IPS-11a (cell line): ENCODE measurements around the gene SULT2B1.

Experiments
- H3K4me3 ChIP-seq: one replicate; pipeline ENCODE4 v1.5.1; 2013; ENCODE audit warnings: low read depth, low read length, control low read depth

The SULT2B1 gene

GRCh38 chr19:48646722-48647216 lies 94.8 kb downstream of the SULT2B1 start:
- no peak overlapping the region for H3K4me3 ChIP-seq

- H3K4me3 ChIP-seq: no peak overlapping the region
These were observed 96.2 kb downstream of the SULT2B1 start for GRCh38 chr19:48648134-48648533.
